Measurements from ENCODE around the gene KIRREL3.

DNA sequence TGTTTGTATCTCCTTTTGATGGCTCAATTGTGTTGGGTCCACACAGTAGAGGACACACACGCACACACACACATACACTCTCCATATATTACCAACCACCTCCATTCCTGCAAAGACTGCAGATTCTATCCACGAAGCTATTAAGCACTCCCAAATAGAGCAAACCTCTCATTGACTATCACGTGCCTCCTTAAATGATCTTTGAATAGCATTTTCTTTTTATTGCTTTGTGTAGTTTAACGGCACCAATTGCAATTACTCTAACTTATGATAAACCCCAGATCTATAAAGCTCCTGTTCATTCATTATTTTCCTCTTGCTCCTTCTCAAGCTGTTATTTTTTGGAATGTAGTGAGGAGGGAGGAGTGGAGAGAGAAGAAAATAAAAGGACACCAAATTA is 440.3 kb downstream of the KIRREL3 start:
- TF ChIP-seq, protein P1, sequence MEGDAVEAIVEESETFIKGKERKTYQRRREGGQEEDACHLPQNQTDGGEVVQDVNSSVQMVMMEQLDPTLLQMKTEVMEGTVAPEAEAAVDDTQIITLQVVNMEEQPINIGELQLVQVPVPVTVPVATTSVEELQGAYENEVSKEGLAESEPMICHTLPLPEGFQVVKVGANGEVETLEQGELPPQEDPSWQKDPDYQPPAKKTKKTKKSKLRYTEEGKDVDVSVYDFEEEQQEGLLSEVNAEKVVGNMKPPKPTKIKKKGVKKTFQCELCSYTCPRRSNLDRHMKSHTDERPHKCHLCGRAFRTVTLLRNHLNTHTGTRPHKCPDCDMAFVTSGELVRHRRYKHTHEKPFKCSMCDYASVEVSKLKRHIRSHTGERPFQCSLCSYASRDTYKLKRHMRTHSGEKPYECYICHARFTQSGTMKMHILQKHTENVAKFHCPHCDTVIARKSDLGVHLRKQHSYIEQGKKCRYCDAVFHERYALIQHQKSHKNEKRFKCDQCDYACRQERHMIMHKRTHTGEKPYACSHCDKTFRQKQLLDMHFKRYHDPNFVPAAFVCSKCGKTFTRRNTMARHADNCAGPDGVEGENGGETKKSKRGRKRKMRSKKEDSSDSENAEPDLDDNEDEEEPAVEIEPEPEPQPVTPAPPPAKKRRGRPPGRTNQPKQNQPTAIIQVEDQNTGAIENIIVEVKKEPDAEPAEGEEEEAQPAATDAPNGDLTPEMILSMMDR (conservative IDR thresholded peaks at IDR 0.05), result no peak
- no peak for TF ChIP-seq EZH2 (IDR thresholded peaks at IDR 0.05; ENCODE audit: low read depth)
